Measurements from ENCODE around the gene ZKSCAN5. TPM values are rescaled to one million over a fixed set of nuclear protein-coding genes. Genes with fewer than 3 reads are reported as not detected.
A peak's percentile ranks its signal among the peaks of the same experiment; 100 is the strongest.
"Not testable (repeated sequence)": the region's sequence is repeated elsewhere in the genome, so short reads cannot be mapped to it uniquely, and the experiment has no call there.

Gene ZKSCAN5
- polyA plus RNA-seq, 5 donors: 11.9 to 16.6 (median 15.8) TPM

DNA sequence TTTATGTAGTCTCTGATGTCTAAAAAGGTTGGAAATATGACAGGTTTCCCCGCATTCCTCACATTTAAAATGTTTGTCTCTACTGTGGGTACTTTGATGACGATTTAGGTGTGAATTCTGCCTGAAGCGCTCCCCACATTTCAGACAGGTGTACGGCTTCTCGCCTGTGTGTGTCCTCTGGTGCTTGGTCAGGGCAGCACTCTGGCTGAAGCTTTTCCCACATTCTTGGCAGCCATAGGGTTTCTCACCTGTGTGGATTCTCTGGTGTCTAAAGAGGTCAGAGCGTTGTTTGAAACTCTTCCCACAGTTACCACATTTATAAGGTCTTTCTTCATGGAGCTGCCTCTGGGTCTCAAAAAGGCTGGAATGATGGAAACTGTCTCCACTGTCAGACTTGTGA is 10.6 kb upstream of the ZKSCAN5 start:
- DNase-seq: no peak

DNA sequence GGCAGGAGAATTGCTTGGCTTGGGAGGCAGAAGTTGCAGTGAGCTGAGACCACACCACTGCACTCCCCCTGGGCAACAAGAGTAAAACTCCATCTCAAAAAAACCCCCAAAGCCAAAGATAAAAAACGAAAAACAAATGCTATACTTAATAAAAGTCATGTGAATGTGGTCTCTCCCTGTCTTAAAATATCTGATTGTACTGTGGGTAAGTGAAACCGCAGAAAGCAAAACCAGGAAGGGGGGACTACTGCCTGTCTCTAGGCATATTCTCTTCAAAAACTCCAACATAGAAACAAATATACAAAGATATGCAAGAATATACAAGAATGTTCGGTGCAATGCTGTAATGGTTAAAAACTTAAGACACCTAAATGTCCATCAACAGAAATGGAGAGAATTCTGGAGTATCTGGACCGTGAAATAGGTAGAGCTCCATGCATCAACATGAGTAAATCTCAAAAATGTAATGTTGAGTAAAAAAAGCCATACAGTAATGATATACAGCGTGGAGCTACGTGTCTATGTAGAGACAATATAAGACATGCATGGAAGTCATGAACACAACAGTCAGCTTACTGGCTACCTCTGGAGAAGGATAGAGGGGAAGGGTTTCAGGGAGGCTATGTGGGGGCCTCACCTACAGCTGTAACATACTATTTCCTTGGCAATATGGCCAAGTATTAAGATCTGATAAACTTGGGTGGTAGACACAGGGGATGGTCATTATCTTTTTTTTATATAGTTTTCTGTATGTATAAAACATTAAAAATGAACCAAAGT is 6.5 kb upstream of the ZKSCAN5 start:
- DNase-seq: no peak

DNA sequence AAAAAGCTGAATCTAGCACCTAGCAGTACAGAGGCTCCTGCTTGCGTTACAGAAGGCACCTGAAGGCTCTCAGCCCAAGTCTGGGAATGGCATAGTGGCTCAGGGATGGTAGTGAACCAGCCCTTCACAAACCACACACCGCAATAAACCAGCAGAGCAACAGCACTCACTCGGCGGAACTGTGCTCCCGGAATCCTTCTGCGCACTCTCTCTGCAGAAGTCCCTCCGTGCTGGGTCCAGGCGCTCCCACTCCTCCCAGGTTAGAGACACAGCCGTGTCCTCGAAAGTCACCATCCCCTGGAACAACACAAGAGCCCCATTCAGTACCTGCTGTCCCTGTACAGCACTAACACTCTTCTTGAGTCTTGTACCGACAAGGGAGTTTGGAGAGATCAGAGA is 5.9 kb upstream of the ZKSCAN5 start:
- DNase-seq: no peak

GRCh38 chr7:99499371-99499720 is 5.1 kb upstream of the ZKSCAN5 start:
- no peak for DNase-seq

GRCh38 chr7:99499721-99500636 is 4.5 kb upstream of the ZKSCAN5 start, which contains the start of gene ZNF394:
Gene ZNF394 (minus strand): TSS chr7:99500281. CDS start chr7:99500093, 188 bp downstream.
- DNase-seq: peak; percentile 90 to 91

GRCh38 chr7:99500637-99501009 is 3.8 kb upstream of the ZKSCAN5 start:
- no peak for DNase-seq

DNA sequence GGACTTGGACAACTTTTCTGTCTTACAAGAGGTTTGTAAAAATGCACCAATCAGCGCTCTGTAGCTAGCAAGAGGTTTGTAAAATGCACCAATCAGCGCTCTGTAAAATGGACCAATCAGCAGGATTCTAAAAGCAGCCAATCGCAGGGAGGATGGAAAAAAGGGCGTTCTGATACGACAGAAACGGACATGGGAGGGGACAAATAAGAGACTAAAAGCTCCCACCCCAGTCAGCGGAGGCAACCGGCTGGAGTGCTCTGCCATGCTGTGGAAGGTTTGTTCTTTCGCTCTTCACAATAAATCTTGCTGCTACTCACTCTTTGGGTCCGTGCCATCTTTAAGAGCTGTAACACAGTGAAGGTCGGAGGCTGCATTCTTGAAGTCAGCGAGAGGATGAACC is 3.2 kb upstream of the ZKSCAN5 start:
- not testable (repeated sequence) for DNase-seq

DNA sequence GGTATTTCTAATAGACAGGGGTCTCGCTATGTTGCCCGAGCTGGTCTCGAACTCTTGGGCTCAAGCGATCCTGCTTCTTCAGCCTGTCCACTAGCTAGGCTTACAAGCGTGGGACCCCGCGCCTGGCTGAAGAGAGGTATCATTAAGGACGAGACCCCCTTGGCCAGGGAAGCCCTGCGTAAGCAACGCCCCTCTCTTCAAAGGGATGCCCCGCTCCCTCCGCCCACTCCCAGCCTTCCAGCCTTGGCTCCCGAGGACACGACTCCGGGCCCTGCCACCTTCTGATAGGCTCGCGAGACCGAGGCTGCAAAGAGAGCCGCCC is 220 bp upstream of the ZKSCAN5 start:
- DNase-seq: no peak

DNA sequence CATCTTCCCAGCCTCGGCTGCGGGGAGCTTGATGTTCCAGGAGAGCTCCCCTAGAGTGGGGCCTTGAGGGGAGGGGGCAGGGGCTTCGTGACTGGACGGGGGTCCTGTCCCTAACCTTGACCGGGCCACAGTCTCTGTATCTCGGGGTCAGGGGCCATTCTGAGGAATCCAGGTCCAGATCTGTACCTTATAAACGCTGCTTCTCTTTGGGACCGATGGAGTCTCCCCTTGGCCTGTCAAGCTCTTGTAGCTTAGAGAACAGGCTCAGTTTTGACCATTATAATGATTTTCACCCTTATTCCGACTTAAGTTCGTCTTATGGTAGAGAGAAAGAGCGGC is 831 bp downstream of the ZKSCAN5 start:
- DNase-seq: no peak

DNA sequence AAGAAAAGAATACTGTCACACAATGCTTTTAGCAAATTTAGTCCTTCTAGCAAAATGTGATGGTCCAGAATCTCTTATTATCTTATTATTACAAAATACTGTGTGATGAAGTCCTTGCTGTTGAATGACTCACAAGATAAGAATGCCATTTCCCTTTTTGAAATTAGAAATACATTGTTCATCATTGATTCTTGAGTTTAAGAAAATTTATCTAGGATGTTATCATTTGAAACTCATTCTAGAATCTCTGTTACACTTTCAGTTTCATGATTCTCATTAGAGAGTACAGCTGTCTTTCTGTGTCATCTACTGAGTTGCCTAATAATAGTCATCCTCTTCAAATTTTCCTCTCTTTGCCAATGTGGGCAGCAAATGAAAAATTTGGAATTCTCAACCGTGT is 9.6 kb downstream of the ZKSCAN5 start:
- no peak for DNase-seq

GRCh38 chr7:99521399-99521798 is 16.9 kb downstream of the ZKSCAN5 start:
- no peak for DNase-seq

- no peak for DNase-seq
These were observed 21.4 kb downstream of the ZKSCAN5 start for GRCh38 chr7:99525713-99526440.

- DNase-seq: no peak
These were observed 26.9 kb downstream of the ZKSCAN5 start for GRCh38 chr7:99531354-99531765.

DNA sequence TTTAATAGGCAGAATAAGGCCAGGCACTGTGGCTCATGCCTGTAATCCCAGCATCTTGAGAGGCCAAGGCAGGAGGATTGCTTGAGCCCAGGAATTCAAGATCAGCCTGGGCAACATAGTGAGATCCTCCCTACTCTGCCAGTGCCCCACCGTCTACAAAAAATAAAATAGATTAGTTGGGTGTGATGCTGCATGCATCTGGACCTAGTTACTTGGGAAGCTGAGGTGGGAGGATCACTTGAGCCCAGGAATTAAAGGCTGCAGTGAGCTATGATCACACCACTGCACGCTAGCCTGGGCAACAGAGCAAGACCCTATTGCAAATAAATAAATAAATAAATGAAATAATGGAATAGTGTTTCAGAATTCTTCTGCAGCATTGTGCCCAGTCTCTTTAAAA is 31.2 kb downstream of the ZKSCAN5 start:
- no peak for DNase-seq

DNA sequence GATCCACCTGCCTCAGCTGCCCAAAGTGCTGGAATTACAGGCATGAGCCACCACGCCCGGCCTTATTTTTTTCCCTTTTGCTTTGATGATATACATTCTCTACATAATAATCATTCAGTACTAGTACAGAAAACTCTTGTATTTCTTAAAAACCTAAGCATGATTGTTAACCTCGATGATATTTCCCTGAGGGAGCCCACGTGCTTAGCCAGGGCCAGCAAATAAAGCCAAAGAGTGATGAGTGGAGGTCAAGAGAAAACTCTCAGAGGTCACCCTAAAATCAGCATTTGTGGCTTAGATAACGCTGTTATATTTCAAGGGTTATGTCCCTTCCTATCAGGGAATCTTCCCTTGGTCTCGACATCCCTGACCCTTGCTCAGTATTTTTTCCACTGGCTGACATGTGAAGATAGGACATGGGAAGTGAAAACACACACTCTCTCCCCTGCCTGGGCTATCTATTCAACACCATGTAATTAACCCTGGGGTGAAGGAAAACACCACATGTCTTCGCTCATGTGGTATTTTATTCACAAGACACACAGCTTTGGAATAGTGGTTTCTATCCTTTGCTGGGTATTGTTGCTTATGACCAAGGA is 34.9 kb downstream of the ZKSCAN5 start:
- no peak for DNase-seq

GRCh38 chr7:99540542-99540941 is 36.1 kb downstream of the ZKSCAN5 start:
- no peak for DNase-seq

GRCh38 chr7:99541212-99541611 is 36.8 kb downstream of the ZKSCAN5 start:
- DNase-seq: no peak

GRCh38 chr7:99543081-99543671 is 38.7 kb downstream of the ZKSCAN5 start:
- DNase-seq: no peak

DNA sequence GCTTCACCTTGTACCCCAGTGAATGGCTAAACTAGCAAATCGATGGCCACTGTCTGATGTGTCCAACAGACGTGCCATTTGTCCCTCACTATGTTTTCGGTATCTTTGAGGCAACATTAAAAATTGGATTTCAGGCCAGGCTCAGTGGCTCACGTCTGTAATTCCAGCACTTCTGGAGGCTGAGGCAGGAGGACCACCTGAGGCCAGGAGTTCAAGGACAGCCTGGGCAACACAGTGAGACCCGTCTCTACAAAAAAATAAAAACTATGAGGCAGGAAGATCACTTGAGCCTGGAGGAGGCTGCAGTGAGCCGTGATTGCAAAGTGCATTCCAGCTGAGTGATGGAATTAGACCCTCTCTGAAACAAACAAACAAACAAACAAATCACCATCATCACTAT is 39.5 kb downstream of the ZKSCAN5 start:
- DNase-seq: no peak

DNA sequence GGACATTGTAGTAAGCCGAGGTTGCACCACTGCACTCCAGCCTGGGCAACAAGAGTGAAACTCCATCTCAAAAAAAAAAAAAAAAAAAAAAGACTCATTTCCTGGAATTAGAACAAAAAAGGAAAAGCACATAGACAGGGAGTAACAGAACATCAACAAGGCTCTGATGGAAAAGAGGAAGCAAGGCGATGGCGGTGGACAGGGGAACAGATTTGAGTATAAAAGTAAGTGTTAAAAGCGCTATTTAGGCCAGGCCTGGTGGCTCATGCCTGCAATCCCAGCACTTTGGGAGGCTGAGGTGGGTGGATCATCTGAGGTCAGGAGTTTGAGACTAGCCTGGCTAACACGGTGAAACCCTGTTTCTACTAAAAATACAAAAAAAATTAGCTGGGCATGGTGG is 40.8 kb downstream of the ZKSCAN5 start:
- DNase-seq: not testable (repeated sequence)

GRCh38 chr7:99549545-99549944 is 45.1 kb downstream of the ZKSCAN5 start:
- not testable (repeated sequence) for DNase-seq

DNA sequence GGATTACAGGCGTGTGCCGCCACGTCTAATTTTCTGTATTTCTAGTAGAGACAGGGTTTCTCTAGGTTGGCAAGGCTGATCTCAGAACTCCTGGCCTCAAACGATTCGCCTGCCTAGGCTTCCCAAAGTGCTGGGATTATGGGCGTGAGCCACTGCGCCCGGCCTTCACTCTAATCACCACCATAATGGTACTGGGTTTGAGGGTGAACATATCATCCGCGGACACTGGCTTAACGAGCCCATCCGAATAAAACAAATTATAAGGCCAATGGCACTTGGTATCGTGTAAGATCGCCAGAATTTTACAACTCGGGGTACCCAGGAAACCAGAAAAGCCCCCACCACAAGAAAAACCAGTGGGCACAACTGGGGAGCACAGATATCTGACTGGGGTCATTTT is 46.9 kb downstream of the ZKSCAN5 start:
- DNase-seq: no peak
